NCI-H510A treated with DMSO at 0.1 percent for 48 hours (cell line): ENCODE data around the gene TM2D1.
"Not testable (repeated sequence)": the region's sequence is repeated elsewhere in the genome, so short reads cannot be mapped to it uniquely, and the experiment has no call there.

ENCODE experiments used
- DNase-seq: peaks from one replicate; lab custom pipeline; 2025; lab: John Stamatoyannopoulos, UW

The TM2D1 gene

DNA sequence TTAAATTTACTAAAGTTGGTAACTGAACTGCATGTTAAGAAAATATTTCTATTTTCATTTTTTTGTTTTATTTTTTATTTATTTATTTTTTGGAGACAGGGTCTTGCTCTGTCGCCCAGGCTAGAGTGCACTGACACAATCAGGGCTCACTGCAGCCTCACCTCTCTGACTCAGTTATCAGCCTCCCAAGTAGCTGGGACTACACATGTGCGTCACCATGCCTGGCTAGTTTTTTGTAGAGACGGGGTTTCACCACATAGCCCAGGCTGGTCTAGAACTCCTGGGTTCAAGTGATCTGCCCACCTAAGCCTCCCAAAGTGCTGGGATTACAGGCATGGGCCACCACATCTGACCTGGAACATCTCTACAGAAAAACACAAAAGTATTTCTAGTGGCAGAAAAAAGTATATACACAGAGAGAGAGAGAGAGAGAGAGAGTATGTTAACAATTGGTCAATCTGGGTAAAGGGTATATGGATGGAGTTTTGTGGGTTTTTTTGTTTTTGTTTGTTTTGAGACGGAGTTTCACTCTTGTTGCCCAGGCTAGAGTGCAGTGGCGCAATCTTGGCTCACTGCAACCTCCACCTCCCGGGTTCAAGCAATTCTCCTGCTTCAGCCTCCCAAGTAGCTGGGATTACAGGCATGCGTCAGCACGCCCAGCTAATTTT, 5.8 kb downstream of the TM2D1 start:
- DNase-seq: not testable (repeated sequence)

DNA sequence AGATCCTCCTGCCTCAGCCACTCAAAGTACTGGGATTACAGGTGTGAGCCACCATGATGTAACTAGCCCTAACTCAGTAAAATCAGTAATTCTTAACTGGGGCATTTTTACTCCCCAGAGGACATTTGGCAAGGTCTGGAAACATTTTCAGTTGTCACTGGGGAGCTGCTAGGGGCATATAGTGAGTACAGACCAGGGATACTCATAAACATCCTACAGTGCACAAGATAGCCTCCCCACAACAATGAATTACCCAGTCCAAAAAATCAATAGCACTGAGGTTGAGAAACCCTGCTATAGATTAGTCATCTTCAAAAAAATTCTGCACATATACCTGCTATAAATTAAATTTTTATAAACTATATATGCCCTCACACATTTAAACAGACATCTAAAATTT, 13.0 kb downstream of the TM2D1 start:
- no peak for DNase-seq

DNA sequence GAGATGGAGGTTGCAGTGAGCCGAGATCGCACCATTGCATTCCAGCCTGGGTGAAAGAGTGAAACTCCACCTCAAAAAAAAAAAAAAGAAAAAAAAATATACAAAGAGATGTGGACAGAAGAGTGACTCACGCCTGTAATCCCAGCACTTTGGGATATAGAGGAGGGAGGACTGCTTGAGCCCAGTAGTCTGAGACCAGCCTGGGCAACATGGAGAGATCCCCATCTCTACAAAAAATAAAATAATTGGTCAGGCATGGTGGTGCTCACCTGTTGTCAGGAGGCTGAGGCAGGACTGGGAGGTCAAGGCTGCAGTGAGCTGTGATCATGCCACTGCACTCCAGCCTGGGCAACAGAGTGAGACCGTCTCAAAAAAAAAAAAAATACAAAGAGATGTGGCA, 13.7 kb downstream of the TM2D1 start:
- not testable (repeated sequence) for DNase-seq

DNA sequence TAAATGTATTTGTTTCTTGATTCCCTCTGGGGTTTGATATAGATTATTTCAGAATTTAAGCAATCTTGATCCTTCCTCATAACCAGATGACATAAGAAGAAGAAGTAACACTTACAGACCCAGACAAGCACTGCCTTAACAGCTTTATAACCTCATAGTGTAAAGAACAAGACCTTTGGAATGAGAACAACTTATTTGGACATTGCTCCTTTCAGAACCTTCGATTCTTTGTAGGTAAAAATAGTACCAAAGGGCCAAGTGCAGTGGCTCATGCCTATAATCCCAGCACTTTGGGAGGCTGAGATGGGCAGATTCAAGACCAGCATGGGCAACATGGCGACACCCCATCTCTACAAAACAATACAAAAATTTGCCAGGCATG, 15.0 kb downstream of the TM2D1 start:
- no peak for DNase-seq

DNA sequence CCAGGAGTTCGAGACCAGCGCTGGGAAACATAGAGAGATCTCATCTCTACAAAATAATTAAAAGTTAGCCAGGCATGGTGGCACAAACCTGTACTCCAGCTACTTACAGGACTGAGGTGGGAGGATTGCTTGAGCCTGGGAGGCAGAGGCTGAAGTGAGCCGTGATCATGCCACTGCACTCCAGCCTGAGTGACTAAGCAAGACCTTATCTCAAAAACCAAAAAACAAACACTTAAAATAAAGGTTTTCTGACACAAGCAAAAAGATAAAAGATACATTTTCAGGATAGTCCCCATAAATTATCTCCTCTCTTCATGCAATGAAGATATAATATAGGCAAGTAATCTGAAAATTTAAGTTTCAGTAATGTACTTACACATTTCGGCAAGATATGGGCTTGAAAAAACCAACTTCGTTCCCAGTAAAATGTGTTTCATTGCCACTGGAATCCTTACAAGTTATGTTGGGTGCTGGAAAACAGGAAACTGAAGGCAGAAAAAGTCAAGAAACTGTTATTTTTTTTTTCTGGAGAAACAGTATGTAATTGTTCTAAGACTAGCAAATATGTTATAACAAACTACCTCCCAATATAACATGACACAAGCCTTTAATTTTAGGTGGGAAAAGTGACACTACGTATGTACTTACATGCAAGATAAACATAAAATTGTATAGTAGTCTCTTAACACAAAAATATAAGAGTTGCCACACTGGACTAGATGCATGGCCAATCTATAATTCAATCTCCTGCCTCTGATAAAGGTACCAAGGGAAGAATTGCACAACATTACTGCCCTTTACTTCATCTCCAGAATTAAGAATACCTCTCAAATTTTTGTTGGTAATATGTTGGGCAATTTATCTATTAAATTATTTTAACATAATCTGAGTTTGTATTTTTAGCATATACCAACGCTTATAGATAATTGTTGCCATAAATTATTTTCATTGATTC, 15.7 kb downstream of the TM2D1 start:
- DNase-seq: no peak

DNA sequence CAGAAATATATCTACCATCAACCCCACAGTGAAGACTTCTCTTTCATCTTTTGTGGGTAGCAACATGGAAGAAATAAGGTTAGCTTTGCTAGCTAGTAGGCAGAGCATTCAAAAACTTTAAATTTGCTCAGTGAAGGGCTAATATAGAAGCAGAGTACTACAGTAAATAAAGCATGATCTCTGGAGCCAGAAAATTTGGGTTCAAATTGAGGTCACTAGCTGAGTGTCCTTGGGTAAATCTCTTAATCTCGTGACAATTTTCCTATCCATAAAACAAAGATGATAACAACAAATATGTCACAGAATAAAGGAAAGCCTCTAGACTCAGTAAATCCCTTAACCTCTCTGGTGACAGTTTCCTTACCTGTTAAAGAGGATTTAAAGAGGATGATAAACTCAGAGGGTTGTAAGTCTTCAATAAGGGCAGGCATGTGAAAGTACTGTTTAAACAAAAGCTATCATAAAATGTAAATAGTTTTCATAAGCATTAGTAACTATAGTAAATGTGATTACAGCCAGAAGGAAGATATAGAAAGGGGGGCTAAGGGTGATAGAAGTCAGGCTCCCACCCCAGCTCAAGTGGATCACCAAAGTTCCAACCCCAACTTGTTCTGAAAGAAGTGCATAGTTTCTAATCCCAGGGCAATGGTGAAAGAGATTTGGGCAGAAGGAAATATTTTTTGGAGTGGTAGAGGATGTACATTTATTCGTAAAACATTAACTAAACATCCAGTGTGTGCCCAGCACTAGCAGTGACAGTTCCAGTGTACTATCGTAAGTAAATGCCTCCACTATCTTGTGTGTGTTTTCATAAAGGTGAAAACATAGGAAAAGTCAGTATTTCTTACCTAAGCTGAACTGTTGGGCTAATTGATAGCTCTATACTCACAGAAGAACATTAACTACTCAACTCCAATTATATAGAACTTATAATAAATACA, 24.8 kb downstream of the TM2D1 start:
- DNase-seq: no peak

DNA sequence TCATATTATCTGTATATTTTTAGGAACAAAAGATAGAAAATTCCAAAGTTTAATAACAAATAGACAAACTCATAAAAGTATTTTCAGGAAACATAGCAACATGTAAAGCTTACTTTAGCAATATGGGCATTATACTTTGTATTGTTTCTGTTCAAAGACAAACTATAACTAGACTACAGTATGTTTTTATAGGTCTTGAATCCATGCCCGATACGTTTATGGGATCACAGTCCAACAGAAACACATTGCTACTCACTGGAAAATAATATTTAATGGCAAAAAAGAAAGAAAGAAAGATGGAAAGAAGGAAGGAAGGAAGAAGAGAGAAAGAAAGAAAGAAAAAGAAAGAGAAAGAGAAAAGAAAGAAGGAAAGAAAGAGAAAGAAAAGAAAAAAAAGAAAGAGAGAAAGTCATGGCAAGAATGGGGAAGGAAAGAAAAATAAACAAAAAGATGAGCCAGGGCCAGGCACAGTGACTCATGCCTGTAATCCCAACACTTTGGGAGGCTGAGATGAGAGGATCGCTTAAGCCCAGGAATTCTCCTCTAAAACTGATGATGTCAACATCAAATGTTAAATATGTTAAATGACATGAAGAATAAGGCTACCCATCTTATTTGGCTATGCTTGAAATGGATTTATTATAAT, 32.7 kb downstream of the TM2D1 start:
- DNase-seq: no peak

DNA sequence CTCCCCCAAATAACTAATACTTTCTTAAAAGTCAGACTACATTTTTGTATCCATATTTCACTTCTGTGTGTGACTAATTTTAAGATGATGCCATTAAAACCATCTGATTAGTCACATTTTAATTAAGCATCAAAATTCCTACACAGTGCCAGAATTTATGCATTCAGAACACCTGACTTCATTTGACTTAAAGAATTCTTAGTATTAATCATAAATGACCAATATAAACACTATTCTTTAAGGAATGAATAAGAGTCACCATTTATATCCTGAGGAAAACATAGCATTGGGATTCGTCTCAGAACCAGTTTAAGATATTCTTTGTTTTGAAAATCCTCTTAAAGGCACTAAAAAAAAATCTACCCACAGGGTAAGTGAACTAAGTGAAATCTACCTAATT, 37.0 kb downstream of the TM2D1 start:
- no peak for DNase-seq

DNA sequence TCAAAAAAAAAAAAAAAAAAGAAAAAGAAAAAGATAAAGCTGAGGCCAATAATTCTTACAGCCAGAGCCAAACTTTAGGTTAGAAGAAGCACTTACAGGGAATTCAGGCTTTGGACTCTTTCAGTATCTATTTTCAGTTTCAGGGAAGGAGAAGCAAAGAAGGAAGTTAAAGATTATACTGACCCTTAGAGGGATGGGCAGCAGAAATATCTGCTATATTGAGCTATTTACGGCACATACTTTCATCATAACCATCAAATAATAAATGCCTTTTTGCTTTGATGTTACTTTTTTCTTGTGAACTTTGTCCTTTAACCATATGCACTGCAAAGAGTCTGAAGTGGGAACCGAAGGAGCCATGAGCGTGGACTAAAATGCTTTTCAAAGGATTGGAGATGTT, 42.0 kb downstream of the TM2D1 start:
- no peak for DNase-seq

DNA sequence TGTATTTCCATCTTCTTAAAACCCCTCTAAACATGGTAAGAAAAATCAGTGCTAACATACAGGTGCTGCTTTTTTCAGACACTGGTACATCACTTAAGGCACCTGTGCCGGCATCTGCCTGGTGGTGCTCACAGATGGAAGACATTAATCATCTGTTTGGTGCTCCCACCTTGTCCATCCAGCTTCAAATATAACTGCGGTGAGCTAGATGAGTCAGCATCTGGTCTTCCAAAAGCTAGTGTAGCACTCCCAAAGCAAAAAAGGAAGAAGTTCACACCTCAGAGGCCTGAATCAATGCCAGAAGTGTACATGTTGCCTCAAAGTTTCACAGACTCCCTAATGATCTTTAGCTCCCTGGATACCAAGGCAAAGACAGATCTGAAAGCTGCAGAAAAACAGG, 44.4 kb downstream of the TM2D1 start:
- DNase-seq: no peak

DNA sequence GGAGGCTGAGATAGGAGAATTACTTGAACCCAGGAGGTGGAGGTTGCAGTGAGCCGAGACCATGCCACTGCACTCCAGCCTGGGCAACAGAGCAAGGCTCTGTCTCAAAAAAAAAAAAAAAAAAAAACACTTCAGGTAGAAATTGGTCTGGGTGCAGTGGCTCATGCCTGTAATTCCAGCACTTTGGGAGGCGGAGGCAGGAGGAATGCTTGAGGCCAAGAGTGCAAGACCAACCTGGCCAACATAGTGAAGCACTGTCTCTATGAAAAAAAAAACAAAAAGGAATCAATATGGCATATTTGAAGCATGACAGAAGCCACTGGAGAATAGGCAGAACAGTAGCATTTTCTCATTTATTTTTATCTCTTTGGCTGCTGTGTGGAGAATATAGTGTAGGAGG, 48.1 kb downstream of the TM2D1 start:
- DNase-seq: not testable (repeated sequence)

DNA sequence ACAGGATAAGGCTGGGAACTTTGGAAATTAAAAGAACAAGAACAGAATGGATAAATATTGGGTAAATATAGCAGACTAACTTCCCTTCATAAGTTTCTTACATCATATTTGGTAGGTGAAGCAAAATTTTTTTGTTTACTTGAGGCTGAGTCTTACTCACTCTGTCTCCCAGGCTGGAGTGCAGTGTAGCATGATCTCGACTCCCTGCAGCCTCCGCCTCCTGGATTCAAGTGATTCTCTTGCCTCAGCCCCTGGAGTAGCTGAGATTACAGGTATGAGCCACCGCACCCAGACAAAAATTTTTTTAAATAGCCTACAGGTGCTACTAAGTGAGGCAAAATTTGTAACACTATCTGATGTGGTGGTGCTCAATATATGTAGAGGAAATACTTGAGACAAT, 50.7 kb downstream of the TM2D1 start:
- DNase-seq: no peak

DNA sequence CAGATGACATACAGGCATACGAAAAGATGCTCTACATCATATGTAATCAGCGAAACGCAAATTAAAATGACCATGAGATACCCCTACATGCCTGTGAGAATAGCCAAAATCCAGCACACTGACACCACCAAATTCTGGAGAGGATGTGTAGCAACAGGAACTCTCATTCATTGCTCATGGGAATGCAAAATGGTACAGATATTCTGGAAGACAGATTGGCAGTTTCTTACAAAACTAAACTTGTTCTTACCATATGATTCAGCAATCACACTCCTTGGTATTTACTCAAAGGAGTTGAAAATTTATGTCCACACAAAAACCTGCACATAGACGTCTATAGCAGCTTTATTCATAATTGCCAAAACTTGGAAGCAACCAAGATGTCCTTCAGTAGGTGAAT, 52.6 kb downstream of the TM2D1 start:
- DNase-seq: no peak

DNA sequence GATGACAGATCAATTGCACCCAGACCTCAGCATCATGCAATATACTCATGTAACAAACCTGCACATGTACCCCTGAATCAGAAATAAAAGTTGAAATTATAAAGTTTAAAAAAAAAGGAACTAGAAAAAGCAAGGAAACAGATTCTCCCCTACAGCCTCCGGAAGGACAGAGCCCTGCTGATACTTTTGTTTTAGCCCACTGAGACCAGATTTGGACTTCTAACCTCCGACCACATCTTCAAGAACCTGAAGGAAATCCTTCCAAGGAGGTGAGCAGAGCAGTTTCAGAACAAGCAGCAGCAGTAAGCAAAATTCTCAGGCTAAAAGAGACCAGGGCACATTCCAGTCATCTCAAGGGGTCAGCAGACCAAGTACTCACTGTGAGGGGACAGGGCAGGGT, 54.5 kb downstream of the TM2D1 start:
- no peak for DNase-seq

DNA sequence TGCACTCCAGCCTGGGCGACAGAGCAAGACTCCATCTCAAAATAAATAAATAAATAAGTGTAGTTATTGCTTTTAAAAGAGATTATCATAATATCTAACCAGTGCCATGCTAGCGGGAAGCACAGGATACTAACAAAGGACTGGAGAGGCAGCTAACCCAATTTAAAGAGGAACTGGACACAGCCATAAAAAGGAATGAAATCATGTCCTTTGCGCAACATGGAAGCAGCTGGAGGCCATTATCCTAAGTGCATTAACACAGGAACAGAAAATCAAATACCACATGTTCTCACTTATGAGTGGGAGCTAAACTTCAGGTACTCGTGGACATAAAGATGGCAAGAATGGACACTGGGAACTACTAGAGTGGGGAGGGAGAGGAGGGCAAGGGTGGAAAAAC, 54.9 kb downstream of the TM2D1 start:
- no peak for DNase-seq

DNA sequence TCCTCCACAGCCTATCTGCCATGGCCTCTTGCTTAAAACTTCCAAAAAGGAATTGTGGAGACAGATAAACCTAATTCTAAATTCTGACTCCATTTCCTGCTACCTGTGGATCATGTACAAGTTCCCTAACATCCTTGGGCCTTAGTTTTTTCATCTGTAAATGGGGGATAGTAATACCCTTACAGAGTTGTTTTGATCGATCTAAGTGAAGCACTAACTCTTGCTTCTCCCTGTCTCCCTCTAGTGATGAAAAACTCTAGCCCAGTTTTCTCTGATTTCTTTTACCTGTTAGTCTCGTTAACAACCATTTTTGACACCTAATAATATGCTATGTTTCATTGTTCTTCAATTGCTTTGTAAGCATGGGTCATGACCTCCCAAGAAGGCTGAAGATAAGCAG, 65.9 kb downstream of the TM2D1 start:
- DNase-seq: no peak

DNA sequence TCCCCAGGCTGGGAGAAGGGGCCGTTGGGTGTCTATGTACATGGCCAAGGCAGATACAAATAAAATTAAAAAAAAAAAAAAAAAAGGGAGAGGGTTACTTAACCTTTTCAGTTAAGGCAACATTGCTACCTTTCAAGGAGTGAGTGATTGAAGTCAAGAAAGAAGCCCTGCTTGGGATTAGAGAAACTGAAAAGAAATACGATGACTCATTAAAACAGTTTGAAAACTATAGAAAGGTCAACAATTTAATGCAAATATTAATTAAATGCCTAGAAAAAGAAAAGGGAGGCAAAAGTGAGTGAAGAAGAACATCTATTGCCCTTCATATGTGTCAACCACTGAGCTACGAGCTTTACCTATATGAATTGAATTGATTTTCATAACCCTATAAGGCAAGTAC, 69.5 kb downstream of the TM2D1 start:
- DNase-seq: no peak

DNA sequence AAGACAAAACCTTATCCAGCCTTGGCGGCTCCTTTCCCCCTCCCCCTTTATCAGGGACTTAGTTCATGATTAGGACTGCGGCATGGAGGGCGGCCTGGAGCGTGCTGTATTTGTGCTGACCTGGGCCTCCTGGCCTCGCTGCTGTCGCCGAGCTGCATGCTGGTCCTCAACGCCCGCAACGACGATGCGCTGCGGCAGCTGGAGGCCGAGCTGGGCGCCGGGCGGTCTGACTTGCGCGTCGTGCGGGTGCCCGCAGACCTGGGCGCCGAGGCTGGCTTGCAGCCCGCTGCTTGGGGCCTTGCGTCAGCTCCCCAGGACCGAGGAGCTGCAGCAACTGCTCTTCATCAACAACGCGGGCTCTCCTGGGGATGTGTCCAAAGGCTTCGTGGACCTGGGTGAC, 70.9 kb downstream of the TM2D1 start:
- DNase-seq: no peak

DNA sequence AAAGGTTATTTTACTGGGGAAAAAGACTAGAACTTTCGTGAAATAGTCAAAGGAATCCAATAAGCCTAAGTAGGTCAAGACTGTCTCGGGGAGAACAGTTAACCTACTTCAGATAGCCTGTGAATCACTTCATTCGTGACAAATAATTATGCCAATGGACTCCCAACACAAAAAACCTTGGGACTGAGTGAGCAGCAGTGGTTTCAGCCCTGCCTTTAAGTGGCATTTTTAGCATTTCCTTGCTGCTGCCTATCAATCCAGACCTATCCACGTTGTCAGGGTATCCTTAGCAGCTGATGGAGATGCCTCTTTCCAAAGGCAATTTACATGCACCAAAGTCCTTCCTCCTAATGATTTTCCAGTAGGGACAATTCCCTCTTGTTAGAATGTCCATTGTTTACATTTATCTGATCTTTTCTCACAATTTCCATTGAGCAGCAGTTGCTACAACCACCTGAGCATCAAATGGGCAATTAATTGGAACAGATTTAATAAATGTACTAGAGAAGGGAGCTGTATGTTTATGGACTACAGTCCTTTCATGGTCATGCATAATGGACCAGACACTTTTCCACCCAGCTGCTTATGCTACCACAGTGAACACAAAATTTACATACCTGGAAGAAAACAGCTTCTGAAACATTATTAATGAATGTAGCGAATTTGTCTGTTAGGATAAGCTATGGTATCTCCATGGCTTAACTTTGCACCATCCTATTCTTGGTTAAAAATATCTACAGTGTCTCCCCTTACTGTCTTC, 75.8 kb downstream of the TM2D1 start:
- DNase-seq: no peak

DNA sequence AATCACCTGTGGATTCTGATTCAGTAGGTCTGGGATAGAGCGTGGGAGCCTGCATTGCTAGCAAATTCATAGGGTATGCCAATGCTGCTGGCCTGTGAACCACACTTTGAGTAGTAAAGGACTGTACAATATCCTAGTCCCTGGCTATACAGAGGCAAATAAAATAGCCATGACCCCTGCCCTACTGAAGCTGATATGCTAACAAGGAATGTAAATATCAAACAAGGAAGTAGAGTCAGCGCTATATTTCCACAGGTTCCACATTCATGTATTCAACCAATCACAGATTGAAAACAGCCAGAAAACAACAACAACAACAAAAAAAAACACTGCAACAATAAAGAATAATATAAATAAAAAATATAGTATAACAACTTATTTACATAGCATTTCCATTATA, 77.8 kb downstream of the TM2D1 start:
- no peak for DNase-seq

DNA sequence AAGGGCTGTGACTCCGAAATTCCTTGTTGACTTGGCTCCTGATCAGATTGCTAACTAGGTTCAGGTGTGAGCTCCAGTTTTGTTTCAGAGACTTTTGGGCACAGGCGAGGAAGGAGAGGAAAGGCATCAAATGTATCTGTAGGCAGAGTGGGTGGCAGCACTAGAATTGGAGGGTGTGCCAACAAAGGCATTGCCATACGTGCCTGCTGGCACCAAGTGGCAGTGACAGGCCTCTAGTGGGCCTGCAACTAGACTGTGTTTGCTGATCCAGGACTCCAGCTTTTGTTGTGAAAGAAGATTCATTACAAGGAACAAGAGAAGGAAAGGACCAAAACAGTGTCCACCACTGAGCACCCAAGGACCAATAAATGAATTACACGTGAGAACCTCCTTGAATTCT, 79.5 kb downstream of the TM2D1 start:
- no peak for DNase-seq
